IPS DF 6.9 (cell line): ENCODE measurements around the gene NTPCR.
A peak's percentile ranks its signal among the peaks of the same experiment; 100 is the strongest.

ENCODE experiments used
- DNase-seq: peaks from one replicate; pipeline ENCODE4 v3.0.0-alpha.2; 2013; ENCODE audit warnings: low read depth, low spot score
- H3K27ac ChIP-seq: one replicate; pipeline ENCODE4 v1.5.1; 2013; ENCODE audit warnings: low read length, control low read depth
- H3K27me3 ChIP-seq: 2 replicates; pipeline ENCODE4 v1.6.1; 2013; ENCODE audit warnings: mild to moderate bottlenecking, low read length; ENCODE audit not compliant: control insufficient read depth, insufficient read depth
- H3K36me3 ChIP-seq: 2 replicates; pipeline ENCODE4 v1.6.1; 2013; ENCODE audit warnings: low read length; ENCODE audit not compliant: control insufficient read depth, insufficient read depth
- H3K4me1 ChIP-seq: 2 replicates; pipeline ENCODE4 v1.6.1; 2013; ENCODE audit warnings: low read length; ENCODE audit not compliant: control insufficient read depth, insufficient read depth
- H3K4me3 ChIP-seq: 2 replicates; pipeline ENCODE4 v1.5.1; 2013; ENCODE audit warnings: mild to moderate bottlenecking, low read length
- H3K9me3 ChIP-seq: 2 replicates; pipeline ENCODE4 v1.6.1; 2013; ENCODE audit warnings: low read length, inconsistent platforms; ENCODE audit not compliant: control insufficient read depth, insufficient read depth
- WGBS: extraction: QIAGEN DNeasy Blood & Tissue Kit; methylation state at CpG from one replicate; pipeline ENCODE4 v1.1.7; 2013; ENCODE audit warnings: mixed read lengths, missing lambda C conversion rate; ENCODE audit not compliant: insufficient read length, insufficient coverage; 5-methylcytosine and 5-hydroxymethylcytosine counted together

NTPCR gene

GRCh38 chr1:232943679-232944252 lies 6.6 kb upstream of the NTPCR start:
- no peaks in the 10 kb centered on the region for H3K9me3 ChIP-seq
- no peak for DNase-seq
- no peaks in the 10 kb centered on the region for H3K27me3 ChIP-seq
- no CpG with 5 or more reads among the region's 9 CpGs for WGBS
- H3K36me3 ChIP-seq, result no peaks in the 10 kb centered on the region
- H3K4me1 ChIP-seq, result no peaks in the 10 kb centered on the region
- H3K4me3 ChIP-seq, result no peak overlapping the region
- no peak overlapping the region for H3K27ac ChIP-seq

GRCh38 chr1:232944347-232944746 lies 6.1 kb upstream of the NTPCR start:
- H3K27ac ChIP-seq, result no peak overlapping the region
- WGBS, result no CpG with 5 or more reads among the region's 5 CpGs

GRCh38 chr1:232949636-232950196 lies 695 bp upstream of the NTPCR start:
- Histone ChIP-seq H3K27me3 (no peaks in the 10 kb centered on the region), H3K9me3 (no peaks in the 10 kb centered on the region), H3K4me1 (no peaks in the 10 kb centered on the region; the same call in 1 of the 2 replicates), H3K27ac (no peak overlapping the region), H3K36me3 (no peaks in the 10 kb centered on the region), H3K4me3 (peak overlapping the region; percentile 97; the same call in 1 of the 2 replicates)
- no CpG with 5 or more reads among the region's 5 CpGs for WGBS
- no peak for DNase-seq

More at GRCh38 chr1:232944347-232944746, 6.1 kb upstream of the NTPCR start:
- no peaks in the 10 kb centered on the region for H3K36me3 ChIP-seq
- no peaks in the 10 kb centered on the region for H3K4me1 ChIP-seq
- no peak overlapping the region for H3K4me3 ChIP-seq
- no peaks in the 10 kb centered on the region for H3K27me3 ChIP-seq
- no peaks in the 10 kb centered on the region for H3K9me3 ChIP-seq
- DNase-seq, result no peak

GRCh38 chr1:232951180-232951579 lies 769 bp downstream of the NTPCR start:
- DNase-seq, result no peak
- Histone ChIP-seq H3K27ac (no peak overlapping the region), H3K9me3 (no peaks in the 10 kb centered on the region), H3K27me3 (no peaks in the 10 kb centered on the region), H3K4me3 (peak overlapping the region; percentile 97; the same call in 1 of the 2 replicates), H3K36me3 (no peaks in the 10 kb centered on the region), H3K4me1 (no peaks in the 10 kb centered on the region; the same call in 1 of the 2 replicates)
- no CpG with 5 or more reads among the region's 5 CpGs for WGBS

DNA sequence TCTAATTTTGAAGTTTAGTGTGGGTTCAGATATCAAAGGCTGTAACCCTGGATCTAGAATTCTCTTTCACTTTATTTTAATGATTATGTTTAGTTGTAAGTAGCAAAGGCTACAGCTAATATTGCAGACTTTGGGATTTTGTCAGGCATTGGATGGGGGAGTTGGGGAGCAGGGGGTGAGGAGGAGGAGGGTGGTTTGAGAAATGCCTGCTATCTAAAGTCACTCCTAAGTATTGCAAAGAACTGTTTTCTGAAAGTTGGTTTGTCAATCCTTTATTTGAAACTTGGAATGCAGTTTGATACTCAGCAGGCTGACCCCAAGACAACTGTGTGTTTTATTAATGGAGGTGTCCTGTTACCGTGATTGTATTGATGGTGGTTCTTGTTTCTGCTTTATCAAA lies 1.2 kb downstream of the NTPCR start:
- no peaks in the 10 kb centered on the region for H3K27me3 ChIP-seq
- WGBS, result no CpG with 5 or more reads among the region's 1 CpG
- no peaks in the 10 kb centered on the region for H3K9me3 ChIP-seq
- no peak overlapping the region for H3K27ac ChIP-seq
- no peak for DNase-seq
- no peaks in the 10 kb centered on the region; the same call in 1 of the 2 replicates for H3K4me1 ChIP-seq
- no peaks in the 10 kb centered on the region for H3K36me3 ChIP-seq
- H3K4me3 ChIP-seq, result no peak overlapping the region; the same call in 1 of the 2 replicates

DNA sequence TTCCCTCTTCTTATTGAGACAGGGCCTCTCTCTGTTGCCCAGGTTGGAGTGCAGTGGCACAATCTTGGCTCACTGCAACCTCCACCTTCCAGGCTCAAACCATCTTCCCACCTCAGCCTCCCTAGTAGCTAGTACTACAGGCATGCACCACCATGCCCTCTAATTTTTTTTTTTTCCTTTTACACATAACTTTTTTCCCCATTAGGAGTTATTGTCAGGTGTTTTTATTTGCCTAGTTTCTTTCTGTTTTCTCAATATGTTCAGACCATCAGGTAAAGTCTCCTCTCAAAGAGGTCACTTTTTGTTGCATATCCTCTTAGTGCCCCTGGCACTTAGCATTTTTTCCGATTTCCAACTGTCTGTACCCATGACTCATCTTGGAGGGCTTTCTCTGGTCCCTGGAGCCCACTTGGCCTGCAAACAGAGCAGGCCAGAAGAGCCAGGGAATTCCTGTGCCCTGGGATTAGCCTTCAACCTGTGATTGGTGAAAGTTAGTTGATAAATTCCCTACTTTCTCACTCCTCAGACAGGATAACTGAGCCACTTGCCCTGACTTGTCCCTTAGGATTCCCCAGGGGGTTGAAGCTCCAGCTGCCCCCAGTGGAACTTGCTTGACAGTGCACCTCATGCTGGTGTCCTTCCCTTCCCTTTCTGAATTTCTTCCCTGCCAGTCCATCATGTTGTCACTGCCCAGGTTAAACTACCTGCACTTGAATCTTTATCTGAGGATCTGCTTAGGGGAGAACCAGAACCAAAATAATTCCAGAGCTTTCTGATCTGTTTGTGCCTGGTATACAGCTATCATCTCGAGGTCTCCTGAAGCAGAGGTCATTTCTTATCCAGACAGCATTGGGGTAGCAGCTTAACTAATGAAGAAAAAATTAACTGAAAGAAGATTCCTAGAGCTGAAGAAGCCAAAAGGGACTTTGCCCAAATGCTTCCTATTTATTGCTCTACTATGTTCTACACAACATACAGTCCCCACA lies 2.4 kb downstream of the NTPCR start:
- Histone ChIP-seq H3K9me3 (no peaks in the 10 kb centered on the region), H3K27ac (no peak overlapping the region), H3K27me3 (no peaks in the 10 kb centered on the region), H3K36me3 (peaks cover 2% of the 10 kb centered on the region; the same call in 1 of the 2 replicates), H3K4me3 (no peak overlapping the region), H3K4me1 (no peaks in the 10 kb centered on the region; the same call in 1 of the 2 replicates)
- no CpG with 5 or more reads among the region's 2 CpGs for WGBS
- peak; percentile 72 for DNase-seq

DNA sequence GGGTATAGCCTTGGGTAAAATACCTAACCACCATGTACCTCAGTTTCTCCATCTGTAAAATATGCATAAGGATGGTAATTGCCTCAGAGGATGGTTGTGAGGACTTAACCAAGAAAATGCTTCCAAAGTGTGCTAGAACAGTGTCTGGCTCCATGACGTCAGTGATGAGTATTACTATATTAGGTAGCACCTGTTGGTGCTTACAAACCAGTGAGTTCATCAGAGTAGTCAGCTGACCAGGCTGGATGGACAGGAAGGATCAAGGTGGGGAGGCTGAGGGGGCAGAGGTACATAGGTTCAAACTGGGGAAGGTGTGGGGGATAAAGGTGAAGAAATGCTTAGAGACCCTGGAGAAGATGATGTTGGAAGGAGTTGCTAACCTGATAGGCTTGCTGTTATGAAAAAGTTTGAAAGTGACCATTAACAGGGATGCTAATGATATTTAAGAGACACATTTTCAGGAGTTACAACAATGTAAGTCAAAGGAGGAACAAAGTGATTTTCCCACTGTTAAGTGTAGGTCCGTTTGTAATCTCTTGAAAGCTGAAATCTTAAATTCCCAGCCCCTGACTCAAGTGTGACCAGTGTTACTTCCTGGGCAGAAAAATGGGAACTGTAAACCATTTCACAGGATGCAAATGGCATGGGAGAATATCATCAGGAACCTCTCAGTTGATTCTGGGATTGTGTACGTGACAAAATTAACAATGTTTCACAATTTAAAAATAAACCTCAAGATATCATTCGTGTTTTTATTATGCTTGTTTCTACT lies 4.4 kb downstream of the NTPCR start:
- WGBS, result no CpG with 5 or more reads among the region's 4 CpGs
- no peak overlapping the region for H3K27ac ChIP-seq
- no peak for DNase-seq

DNA sequence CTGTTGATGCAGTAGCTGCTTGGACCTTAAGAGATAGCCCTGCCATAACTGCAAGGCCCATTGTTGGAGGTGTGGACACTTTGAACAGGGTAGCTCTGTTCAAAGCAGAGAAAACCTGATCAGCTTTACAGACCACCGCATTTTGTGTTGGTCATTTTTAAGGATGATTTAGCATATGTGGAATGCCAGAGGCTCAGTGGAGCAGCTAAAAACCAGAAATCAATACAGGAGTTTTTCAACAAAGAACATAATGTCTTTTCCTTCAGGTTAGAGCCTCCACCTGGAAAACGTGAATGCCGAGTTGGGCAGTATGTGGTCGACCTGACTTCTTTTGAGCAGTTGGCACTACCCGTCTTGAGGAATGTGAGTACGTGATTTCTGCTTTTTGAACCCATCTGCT lies 5.7 kb downstream of the NTPCR start:
- no peak for DNase-seq
- H3K4me1 ChIP-seq, result no peaks in the 10 kb centered on the region; the same call in 1 of the 2 replicates
- no CpG with 5 or more reads among the region's 6 CpGs for WGBS
- H3K9me3 ChIP-seq, result no peaks in the 10 kb centered on the region
- H3K27me3 ChIP-seq, result no peaks in the 10 kb centered on the region
- no peak overlapping the region for H3K27ac ChIP-seq
- peaks cover 10% of the 10 kb centered on the region; the same call in 1 of the 2 replicates for H3K36me3 ChIP-seq
- no peak overlapping the region for H3K4me3 ChIP-seq

More for the DNA sequence above, 4.4 kb downstream of the NTPCR start:
- no peaks in the 10 kb centered on the region for H3K9me3 ChIP-seq
- no peak overlapping the region for H3K4me3 ChIP-seq
- no peaks in the 10 kb centered on the region for H3K27me3 ChIP-seq
- peaks cover 10% of the 10 kb centered on the region; the same call in 1 of the 2 replicates for H3K36me3 ChIP-seq
- H3K4me1 ChIP-seq, result no peaks in the 10 kb centered on the region; the same call in 1 of the 2 replicates

DNA sequence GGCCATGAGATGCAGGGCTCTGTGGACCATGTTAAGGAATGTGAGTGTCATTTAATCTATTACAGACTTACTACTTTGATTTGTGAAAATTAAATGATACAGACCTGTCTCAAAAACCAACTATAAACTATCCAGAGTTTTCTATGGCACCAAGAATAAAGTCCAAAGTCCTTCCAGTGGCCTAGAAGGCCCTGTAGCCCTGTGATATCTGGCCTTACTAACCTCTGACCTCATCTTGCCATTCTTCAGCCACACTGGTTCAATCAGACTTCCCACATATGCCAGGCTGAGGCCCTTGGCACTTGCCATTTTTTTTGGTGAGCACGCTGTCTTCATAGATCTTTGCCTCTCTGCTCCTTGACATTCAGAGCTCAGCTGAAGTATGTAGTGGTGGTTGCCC lies 7.7 kb downstream of the NTPCR start:
- DNase-seq, result no peak
- no peak overlapping the region for H3K27ac ChIP-seq
- no CpG with 5 or more reads among the region's 1 CpG for WGBS
- H3K4me1 ChIP-seq, result no peaks in the 10 kb centered on the region
- H3K9me3 ChIP-seq, result no peaks in the 10 kb centered on the region
- no peaks in the 10 kb centered on the region for H3K27me3 ChIP-seq
- peaks cover 10% of the 10 kb centered on the region; the same call in 1 of the 2 replicates for H3K36me3 ChIP-seq
- no peak overlapping the region for H3K4me3 ChIP-seq
